Measurements from ENCODE around the gene ZNF804A.

ZNF804A gene

GRCh38 chr2:184799379-184799778, 201.1 kb downstream of the ZNF804A start:
- ATAC-seq: no peak
- no peak for TF ChIP-seq ZFP3 (CRISPR knock-in tag; IDR thresholded peaks at IDR 0.05)
- no peak for TF ChIP-seq ZNF70 (CRISPR knock-in tag; IDR thresholded peaks at IDR 0.05)
- no peak for TF ChIP-seq TCF4 (CRISPR knock-in tag; IDR thresholded peaks at IDR 0.05; ENCODE audit: borderline replicate concordance)
- no peak for TF ChIP-seq TOX (CRISPR knock-in tag; IDR thresholded peaks at IDR 0.05; ENCODE audit: borderline replicate concordance)
- TF ChIP-seq CSDC2 (CRISPR knock-in tag; IDR thresholded peaks at IDR 0.05): no peak
- TF ChIP-seq CREB5 (CRISPR knock-in tag; IDR thresholded peaks at IDR 0.05; ENCODE audit: low read depth): no peak
- TF ChIP-seq OSR1 (CRISPR knock-in tag; IDR thresholded peaks at IDR 0.05): no peak
- no peak for TF ChIP-seq BACH2 (CRISPR knock-in tag; IDR thresholded peaks at IDR 0.05; ENCODE audit: borderline replicate concordance)
- TF ChIP-seq ARNTL (CRISPR knock-in tag; IDR thresholded peaks at IDR 0.05; ENCODE audit: borderline replicate concordance, low read depth): no peak
- TF ChIP-seq GLIS3 (CRISPR knock-in tag; IDR thresholded peaks at IDR 0.05): no peak
- TF ChIP-seq CSRNP3 (CRISPR knock-in tag; IDR thresholded peaks at IDR 0.05): no peak
- TF ChIP-seq, protein P1, sequence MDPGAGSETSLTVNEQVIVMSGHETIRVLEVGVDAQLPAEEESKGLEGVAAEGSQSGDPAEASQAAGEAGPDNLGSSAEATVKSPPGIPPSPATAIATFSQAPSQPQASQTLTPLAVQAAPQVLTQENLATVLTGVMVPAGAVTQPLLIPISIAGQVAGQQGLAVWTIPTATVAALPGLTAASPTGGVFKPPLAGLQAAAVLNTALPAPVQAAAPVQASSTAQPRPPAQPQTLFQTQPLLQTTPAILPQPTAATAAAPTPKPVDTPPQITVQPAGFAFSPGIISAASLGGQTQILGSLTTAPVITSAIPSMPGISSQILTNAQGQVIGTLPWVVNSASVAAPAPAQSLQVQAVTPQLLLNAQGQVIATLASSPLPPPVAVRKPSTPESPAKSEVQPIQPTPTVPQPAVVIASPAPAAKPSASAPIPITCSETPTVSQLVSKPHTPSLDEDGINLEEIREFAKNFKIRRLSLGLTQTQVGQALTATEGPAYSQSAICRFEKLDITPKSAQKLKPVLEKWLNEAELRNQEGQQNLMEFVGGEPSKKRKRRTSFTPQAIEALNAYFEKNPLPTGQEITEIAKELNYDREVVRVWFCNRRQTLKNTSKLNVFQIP (CRISPR knock-in tag; IDR thresholded peaks at IDR 0.05; ENCODE audit: borderline replicate concordance, low read depth): no peak
- TF ChIP-seq PPARA (CRISPR knock-in tag; IDR thresholded peaks at IDR 0.05; ENCODE audit: borderline replicate concordance): no peak
- TF ChIP-seq ZC3H10 (CRISPR knock-in tag; IDR thresholded peaks at IDR 0.05): no peak

DNA sequence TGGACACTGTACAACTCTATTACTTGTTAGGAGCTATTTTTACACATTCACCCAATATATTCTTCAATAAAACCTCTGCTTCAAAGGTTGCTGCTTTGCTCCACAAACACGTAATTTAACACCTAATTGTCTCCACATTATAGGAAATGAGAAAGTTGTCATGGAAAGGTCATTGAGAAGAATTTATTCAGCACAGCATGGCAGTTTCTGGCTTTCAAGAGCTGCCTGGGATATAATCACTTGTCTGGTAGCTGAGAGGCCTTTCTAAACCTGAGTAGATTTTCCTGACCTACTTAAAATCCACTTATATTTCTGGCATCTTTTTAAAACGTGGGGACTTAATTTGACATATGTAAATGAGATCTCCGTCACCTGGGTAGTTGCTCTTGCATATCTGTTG, 216.1 kb downstream of the ZNF804A start:
- ATAC-seq: no peak

GRCh38 chr2:184815824-184816223, 217.5 kb downstream of the ZNF804A start:
- ATAC-seq: no peak
- TF ChIP-seq RARB (CRISPR knock-in tag; IDR thresholded peaks at IDR 0.05) (no peak), ISL1 (CRISPR knock-in tag; IDR thresholded peaks at IDR 0.05) (no peak), ZC3H10 (CRISPR knock-in tag; IDR thresholded peaks at IDR 0.05) (no peak), ZFP3 (CRISPR knock-in tag; IDR thresholded peaks at IDR 0.05) (no peak), BACH2 (CRISPR knock-in tag; IDR thresholded peaks at IDR 0.05; ENCODE audit: borderline replicate concordance) (no peak), OSR1 (CRISPR knock-in tag; IDR thresholded peaks at IDR 0.05) (no peak), CSDC2 (CRISPR knock-in tag; IDR thresholded peaks at IDR 0.05) (no peak), ARNTL (CRISPR knock-in tag; IDR thresholded peaks at IDR 0.05; ENCODE audit: borderline replicate concordance, low read depth) (no peak), GLIS3 (CRISPR knock-in tag; IDR thresholded peaks at IDR 0.05) (no peak), ESRRG (CRISPR knock-in tag; IDR thresholded peaks at IDR 0.05) (no peak), PPARA (CRISPR knock-in tag; IDR thresholded peaks at IDR 0.05; ENCODE audit: borderline replicate concordance) (no peak), TOX (CRISPR knock-in tag; IDR thresholded peaks at IDR 0.05; ENCODE audit: borderline replicate concordance) (no peak), TCF4 (CRISPR knock-in tag; IDR thresholded peaks at IDR 0.05; ENCODE audit: borderline replicate concordance) (no peak), CSRNP3 (CRISPR knock-in tag; IDR thresholded peaks at IDR 0.05) (no peak), PATZ1 (CRISPR knock-in tag; IDR thresholded peaks at IDR 0.05; ENCODE audit: borderline replicate concordance) (no peak), SNAI2 (CRISPR knock-in tag; IDR thresholded peaks at IDR 0.05) (no peak), ZNF565 (CRISPR knock-in tag; conservative IDR thresholded peaks at IDR 0.05; ENCODE audit: low read depth) (no peak), ZFP30 (CRISPR knock-in tag; IDR thresholded peaks at IDR 0.05) (no peak)
- TF ChIP-seq, protein P1 (CRISPR knock-in tag; IDR thresholded peaks at IDR 0.05; ENCODE audit: borderline replicate concordance, low read depth): no peak

More for the DNA sequence above, 216.1 kb downstream of the ZNF804A start:
- TF ChIP-seq CSRNP3 (CRISPR knock-in tag; IDR thresholded peaks at IDR 0.05) (no peak), ZNF8 (CRISPR knock-in tag; IDR thresholded peaks at IDR 0.05) (no peak), OSR1 (CRISPR knock-in tag; IDR thresholded peaks at IDR 0.05) (no peak), ZFP30 (CRISPR knock-in tag; IDR thresholded peaks at IDR 0.05) (no peak), RARB (CRISPR knock-in tag; IDR thresholded peaks at IDR 0.05) (no peak), CSDC2 (CRISPR knock-in tag; IDR thresholded peaks at IDR 0.05) (no peak), TCF4 (CRISPR knock-in tag; IDR thresholded peaks at IDR 0.05; ENCODE audit: borderline replicate concordance) (no peak)

Data from SK-N-SH treated with all-trans-retinoic acid at 6 μM for 48 hours (cell line).